HG02981 (cell line): Measurements from ENCODE around the gene GALNT9.

Experiments
- ATAC-seq: cut with Tn5 transposase; IDR thresholded peaks from one replicate; pipeline ENCODE4 v1.9.1; 2021; ENCODE audit warnings: mild to moderate bottlenecking, moderate library complexity; ENCODE audit not compliant: unreplicated experiment

Gene GALNT9

DNA sequence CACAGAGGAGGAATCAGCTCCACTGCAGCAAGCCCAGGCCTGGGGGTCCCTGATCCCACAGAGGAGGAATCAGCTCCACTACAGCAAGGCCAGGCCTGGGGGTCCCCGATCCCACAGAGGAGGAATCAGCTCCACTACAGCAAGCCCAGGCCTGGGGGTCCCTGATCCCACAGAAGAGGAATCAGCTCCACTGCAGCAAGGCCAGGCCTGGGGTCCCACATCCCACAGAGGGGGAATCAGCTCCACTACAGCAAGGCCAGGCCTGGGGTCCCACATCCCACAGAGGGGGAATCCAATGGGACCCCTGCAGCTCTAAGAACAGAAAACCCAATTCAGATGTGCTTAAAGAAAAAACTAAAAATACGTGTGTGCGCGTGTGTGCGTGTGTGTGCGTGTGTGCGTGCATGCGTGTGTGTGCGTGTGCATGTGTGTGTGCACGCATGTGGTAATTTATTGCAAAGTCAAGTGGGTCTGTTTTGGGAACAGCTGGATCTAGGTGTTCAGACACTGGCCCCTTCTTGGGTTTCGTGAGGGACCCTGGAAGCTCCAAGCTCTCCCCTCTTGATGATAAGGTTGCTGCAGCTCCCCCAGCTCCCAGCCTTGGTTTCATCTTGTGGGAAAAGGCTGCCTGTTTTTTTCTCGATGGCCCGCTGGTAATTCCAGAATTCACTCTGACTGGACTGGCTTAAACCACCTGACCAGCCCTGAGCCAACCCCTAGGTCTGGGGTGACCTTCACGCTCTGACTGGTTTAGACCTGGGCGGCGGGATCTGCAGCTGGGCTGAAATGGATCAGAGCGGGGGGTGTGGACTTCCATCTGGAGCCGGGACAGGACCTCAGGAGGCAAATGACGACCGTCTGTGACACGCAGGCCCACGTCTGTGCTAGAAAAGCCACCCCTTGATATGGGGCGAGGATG lies 47.1 kb downstream of the GALNT9 start:
- no peak for ATAC-seq

- ATAC-seq: no peak
Observed at GRCh38 chr12:132281038-132281437, 48.4 kb downstream of the GALNT9 start.

- ATAC-seq: no peak
Observed at GRCh38 chr12:132280406-132280805, 49.0 kb downstream of the GALNT9 start.

- ATAC-seq: no peak
Observed at GRCh38 chr12:132279930-132280329, 49.5 kb downstream of the GALNT9 start.

DNA sequence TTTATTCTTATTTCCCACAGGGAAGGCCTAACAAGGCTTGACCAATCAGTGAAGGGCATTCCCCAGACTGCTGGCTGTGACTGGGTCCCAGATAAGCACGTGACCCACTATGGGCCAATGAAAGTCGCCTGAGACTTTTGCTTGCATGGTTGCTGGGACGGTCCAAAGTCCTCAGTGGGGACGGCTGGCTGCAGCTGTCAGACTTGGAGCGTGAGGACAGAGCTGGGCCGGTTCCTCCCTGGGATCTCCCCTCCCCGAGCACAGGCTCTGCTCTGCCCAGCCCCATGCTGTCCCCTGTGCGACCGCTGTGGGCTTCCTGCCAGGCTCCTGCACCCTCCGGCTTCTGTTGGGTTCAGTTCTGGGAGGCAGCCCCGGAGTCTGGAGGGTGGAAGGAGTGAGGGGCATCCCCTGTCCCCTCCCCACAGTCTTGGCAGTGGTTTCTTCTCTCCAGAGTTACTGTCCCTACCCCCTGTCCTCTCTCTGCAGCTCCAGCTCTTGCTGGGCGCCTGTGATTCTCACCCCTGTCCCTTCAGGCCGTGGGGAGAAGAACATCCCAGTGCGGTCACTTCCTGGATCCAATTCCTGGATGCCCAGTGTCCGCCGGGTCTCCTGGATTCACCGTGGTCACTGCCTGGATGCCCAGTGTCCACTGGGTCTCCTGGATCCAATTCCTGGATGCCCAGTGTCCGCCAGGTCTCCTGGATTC lies 50.1 kb downstream of the GALNT9 start:
- ATAC-seq: no peak

GRCh38 chr12:132278401-132279183 lies 50.8 kb downstream of the GALNT9 start:
- ATAC-seq: no peak

DNA sequence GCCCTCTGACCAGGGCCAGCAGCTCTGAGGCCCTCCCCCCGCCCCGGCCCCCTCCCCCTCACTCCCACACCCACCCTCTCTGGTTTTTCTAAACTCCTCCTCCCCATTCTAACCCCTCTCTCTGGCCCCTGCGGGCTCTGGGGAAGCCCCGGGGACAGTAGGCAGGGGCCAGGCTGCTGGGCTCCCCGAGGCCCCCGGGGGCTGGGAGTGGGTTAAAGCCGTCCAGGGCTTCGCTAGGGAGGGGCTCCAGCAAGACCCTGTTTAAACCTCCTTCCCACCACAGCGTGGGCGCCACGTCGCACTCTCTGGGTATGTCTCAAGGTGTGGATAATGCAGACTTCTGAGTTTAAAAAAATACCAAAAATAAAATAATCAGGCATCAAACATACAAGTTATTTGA lies 51.4 kb downstream of the GALNT9 start:
- no peak for ATAC-seq

- no peak for ATAC-seq
Observed at GRCh38 chr12:132277374-132277941, 51.9 kb downstream of the GALNT9 start.

DNA sequence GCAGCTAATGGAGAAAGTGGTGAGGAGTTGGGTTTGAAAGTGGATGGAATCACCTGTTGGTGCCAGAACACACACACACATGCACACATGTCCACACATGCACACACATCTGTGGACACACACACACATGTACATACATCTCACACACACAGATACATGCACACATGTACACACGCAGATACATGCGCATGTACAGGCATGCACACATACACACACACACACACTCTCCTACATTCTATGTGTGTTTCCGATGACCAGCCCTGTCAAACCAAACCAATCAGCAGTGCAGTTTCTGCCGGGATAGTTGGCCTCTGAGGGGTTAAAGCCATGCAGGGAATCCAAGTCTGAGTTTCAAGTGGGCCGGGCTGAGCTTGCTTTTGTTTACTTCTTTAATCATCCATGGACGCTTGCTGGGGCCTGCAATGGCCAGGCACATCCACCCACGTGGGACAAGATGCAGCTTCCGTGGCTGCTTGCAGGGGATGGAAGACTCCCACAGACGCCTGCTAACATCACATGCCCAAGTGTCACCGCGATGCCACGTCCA lies 52.5 kb downstream of the GALNT9 start:
- no peak for ATAC-seq

GRCh38 chr12:132276066-132276826 lies 53.1 kb downstream of the GALNT9 start:
- ATAC-seq: no peak

DNA sequence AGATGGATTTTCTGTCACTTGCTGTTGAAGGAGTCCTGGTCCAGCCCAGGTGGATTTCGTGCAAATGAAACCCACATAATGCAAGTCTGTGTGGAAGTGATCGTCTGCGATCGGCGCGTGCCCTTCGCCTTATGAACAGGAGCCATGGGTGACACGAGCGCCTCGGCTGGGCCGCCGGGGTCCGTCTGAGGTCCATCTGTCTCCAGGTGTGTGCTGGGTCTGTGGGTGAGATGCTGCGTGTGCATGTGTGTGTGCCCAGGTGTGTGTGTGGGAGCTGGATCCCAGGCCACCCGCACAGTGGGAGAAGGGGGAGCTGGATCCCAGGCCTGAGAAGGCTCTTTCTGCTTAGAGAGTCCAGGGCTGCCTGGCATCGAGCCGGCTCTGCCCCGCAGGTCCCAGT lies 53.8 kb downstream of the GALNT9 start:
- ATAC-seq: no peak

DNA sequence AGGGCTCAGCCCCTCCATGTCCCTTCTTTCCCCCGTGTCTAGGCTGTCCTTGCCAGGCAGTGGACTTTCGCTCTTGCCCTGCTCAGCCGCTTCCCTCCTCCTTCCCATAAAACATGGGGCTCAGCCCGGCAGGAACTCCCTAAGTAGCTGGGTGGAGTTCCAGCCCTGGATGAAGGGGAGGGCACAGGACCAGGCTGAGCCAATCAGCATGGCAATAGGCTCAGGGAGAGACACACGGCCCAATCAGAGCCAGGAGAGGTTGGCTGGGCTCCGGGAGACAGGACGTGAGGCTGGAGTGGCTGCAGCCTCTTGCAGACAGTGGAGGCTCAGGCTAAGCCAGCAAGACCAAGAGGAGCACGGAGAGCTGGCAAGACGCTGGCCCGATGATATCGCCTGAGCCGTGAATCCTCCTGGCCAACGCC lies 54.3 kb downstream of the GALNT9 start:
- ATAC-seq: no peak

DNA sequence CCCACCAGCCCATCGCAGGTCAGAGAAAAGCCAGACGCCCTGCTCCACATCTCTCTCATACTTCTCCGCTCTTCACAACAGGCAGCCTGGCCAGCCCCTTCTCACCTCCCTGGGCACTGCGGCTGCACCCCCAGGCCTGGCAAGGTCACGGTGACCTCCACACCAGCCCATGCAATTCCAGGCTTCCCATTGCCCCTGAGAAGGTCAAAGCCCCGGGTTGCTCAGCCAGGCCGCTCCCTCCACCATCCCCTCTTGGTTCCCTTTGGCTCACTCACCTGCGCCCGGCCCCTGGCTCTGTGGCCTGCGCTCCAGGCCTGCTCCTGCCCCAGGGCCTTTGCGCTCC lies 55.4 kb downstream of the GALNT9 start:
- no peak for ATAC-seq

- ATAC-seq: no peak
Observed at GRCh38 chr12:132272711-132273110, 56.7 kb downstream of the GALNT9 start.

- ATAC-seq: no peak
Observed at GRCh38 chr12:132271755-132272092, 57.7 kb downstream of the GALNT9 start.

DNA sequence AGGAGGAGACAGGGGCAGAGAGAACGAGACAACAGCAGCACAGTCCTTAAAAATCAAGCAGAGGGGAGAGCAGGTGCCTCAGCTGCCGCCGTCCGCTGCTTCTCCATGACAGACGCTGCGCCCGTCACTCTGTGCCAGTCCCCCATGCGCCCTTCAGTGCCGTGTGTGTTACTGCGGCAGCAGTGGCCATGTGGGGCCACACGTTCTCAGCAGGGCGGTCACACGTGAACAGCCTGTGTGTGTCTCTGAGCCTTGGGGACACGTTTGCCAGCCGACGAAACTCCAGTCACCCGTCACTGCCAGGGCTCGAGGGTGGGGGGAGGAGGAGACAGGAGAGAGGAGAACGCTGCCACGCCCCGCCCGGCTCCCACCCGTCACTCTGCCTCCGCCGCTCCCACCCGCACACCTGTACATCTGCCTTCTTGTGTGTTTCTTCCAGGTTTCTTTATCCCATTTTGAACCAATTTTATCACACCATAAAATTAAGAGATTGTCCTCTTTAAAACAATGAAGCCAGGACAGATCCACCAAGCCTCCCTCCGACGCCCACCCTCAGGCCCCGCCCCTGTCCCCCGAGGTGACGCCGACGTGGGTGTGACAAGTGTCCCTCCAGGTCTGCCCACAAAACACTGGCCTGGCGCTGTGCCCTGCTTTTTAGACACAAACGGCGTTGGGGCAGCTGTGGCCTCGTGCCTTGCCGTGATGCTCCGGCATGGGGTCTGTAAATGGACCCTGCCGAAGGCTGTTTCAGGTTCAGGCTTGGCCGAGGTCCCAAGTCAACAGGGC lies 58.2 kb downstream of the GALNT9 start:
- no peak for ATAC-seq

GRCh38 chr12:132270516-132270915 lies 58.9 kb downstream of the GALNT9 start:
- no peak for ATAC-seq

DNA sequence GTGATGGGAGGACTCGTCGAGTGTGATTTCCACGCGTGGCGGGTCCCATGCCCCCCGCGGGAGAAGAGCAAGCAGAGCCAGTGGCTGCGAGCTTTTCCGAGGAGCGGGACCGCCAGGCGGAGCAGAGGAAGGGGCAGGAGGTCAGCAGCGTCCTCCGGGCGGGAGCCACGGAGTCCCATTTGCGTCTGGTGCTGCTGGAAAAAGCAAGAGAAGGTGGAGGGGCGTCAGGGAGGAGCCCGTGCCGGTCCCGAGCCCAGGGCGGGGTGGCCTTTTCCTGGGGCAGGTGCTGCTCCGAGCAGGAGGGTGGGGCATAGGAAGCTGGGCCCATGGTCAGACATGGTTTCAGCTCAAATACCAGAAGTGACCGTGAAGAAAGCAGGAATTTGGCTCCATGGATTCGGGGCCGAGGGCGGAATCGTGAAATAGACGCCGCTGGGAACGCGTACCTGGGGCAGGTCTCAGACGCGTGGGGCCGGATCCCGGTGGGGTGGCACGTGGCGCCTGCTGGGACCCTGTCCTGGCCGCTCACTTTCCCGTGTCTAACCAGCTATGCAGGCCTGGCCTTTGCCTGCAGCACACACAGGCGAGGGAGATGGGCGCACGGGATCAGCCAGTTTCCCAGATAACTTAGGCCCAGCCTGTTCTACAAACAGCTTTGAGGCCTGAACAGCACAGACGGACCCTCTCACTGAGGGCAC lies 60.0 kb downstream of the GALNT9 start:
- no peak for ATAC-seq

- no peak for ATAC-seq
Observed at GRCh38 chr12:132268674-132269073, 60.7 kb downstream of the GALNT9 start.
